Measurements from ENCODE around the gene AK3.

DNA sequence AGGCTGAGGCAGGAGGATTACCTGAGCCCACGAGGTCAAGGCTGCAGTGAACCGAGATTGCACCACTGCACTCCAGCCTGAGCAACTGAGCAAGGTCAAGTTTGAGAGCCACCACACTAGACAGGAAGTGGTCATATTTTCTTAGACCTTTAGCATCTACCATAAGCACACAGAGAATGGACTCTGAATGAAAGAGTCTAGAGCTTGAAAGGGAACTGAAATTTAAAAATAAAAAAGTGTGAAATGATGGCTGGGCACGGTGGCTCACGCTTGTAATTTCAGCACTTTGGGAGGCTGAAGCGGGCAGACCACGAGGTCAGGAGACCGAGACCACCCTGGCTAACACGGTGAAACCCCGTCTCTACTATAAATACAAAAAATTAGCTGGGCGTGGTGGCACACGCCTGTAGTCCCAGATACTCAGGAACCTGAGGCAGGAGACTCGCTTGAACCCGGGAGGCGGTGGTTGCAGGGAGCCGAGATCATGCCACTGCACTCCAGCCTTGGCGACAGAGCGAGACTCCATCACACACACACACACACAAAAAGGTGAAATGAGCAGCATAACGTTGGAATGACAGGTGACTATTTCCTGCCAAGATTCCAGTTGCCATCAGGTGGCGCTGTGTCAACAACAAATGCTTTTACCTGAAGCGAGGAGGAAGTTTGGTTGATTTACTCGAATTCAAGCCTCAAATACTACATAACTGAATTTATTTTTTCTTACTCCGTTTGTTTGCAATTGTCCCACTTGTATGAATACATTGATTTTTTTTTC, 21.3 kb upstream of the AK3 start:
- TF ChIP-seq, protein P1, sequence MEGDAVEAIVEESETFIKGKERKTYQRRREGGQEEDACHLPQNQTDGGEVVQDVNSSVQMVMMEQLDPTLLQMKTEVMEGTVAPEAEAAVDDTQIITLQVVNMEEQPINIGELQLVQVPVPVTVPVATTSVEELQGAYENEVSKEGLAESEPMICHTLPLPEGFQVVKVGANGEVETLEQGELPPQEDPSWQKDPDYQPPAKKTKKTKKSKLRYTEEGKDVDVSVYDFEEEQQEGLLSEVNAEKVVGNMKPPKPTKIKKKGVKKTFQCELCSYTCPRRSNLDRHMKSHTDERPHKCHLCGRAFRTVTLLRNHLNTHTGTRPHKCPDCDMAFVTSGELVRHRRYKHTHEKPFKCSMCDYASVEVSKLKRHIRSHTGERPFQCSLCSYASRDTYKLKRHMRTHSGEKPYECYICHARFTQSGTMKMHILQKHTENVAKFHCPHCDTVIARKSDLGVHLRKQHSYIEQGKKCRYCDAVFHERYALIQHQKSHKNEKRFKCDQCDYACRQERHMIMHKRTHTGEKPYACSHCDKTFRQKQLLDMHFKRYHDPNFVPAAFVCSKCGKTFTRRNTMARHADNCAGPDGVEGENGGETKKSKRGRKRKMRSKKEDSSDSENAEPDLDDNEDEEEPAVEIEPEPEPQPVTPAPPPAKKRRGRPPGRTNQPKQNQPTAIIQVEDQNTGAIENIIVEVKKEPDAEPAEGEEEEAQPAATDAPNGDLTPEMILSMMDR (IDR thresholded peaks at IDR 0.05; ENCODE audit: borderline replicate concordance, extremely low read depth, low read length, poor library complexity, severe bottlenecking), result peak; percentile 85
- TF ChIP-seq EZH2 (IDR thresholded peaks at IDR 0.05; ENCODE audit: borderline replicate concordance, low read depth, low read length, severe bottlenecking), result no peak
